T follicular helper cell (primary cell): Measurements from ENCODE around the gene PAX5.
A peak's percentile ranks its signal among the peaks of the same experiment; 100 is the strongest.

Experiments used
- DNase-seq: peaks from one replicate; pipeline ENCODE4 v3.0.0-alpha.2; 2020; ENCODE audit warnings: low read depth

PAX5 gene

DNA sequence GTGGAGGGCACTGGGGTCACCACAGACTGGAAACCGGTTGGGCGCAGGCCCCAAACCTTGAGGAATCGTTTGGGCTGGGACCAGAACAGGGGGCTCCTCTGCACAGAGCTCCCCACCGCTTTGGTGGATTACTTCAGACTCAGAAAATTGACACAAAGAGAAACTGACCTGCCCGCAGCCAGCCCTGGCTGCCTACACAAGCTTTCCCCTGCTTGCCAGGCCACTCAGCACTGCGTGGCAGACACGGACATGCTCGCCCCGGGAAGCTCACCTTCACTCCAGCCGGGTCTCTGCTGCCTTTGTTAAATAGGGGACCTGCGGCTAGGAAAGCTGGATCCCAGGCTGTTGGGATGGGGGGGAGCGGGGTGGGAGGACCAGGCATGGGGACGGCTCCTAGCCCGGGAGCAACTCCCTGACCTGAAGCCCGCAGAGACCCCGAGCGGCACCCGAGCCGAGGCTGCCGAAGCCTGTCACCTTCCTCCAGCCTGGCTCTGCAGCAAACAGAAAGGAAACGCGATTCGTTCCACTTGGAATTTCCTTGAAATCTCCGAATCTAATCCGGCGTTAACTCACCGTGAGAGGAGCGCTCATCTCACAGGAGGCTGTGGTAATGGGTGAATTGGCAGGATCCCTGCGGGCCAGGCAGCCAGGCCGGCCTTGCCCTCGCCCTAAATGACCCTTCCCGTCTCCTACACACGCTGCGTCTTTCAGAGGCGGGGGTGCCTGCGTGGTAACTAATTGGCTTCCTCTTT lies 8.8 kb downstream of the PAX5 start:
- no peak for DNase-seq

DNA sequence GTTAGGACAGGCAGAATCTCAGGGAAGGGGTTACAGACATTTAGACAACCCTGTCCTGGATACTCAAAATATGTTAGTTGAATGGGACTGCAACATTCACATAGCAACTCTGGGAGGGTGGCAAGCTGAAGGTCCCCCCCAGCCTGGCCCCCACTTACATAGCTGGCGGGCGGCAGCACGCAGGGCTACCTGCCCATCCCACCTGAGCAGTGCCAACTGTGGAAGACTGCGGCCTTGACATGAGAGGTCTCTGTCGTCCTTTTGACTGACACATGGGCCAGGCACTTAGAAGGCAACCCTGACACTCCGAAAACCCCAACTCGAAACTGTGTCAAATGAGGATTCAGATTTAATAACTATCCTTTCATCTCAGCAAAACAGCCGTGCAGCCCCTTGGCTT lies 16.5 kb downstream of the PAX5 start:
- DNase-seq = no peak

DNA sequence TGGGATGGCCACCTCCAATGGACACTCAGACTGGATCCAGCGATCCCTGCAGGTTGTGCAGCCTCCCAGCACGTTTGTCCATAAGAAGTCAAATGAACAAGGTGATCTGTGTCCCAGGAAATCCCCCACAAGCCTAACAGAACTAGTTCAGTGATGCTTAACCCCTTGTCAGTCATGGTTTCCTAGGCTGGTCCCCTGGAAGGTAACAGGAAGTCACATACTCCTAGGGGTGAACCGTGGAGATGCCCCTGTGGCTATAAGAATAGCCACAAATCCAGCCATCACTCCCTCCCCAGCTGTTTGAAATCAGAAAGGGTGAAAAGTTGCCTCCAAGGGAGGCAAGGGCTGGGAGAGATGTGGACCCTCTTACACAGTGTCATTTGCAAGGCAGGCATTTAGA lies 22.5 kb downstream of the PAX5 start:
- no peak for DNase-seq

DNA sequence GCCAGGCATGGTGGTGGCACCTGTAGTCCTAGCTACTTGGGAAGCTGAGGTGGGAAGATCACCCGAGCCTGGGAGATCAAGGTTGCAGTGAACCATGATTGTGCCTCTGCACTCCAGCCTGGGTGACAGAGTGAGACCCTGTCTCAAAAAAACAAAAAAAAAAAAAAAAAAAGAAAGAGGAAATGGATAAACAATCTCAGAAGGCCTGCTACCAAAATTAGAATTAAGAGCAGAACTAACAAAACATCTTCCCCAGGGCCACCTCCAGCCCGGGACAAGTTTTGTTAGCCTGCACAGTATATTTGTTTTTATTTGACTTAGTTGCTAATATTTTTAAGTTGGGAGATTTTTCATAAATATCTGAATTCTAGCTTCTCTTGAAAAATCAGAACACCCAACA lies 23.1 kb downstream of the PAX5 start:
- DNase-seq = no peak

DNA sequence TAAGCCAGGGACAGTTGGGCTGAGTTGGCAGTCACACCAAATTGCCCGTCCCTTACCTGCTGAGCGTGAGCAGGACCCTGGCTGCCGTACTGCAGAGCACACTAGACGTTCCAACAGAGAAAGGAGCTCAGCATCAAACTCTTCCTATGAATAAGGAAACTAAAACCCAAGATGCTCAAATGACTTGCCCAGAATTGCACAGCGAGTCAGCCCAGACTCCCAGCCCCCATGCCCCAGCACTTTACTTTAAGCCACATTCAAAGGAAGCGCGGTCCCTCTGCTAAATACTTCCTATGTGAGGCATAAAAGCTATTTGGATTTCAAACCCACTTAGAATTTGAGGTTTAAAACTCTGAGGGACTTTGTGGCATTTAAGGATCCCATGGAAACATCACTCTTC lies 23.9 kb downstream of the PAX5 start:
- DNase-seq = no peak

DNA sequence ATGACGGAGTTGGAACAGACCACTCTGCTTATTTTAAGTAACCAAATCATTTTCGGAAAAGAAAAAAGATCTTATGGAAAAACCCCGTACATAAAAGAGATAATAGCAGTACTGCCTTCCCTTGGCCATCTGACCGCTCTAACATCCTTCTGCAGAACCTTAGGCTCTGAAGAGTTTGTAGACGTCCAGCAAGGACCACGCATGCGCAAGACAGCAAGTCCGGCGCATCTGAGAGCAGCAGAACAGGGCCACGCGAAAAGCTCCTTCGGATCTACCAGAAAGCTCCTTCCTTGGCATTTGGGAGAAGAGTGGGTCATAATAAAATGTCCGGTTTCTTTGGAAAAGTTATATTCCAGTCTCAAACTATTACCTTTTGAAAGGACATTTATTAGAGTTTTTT lies 26.8 kb downstream of the PAX5 start:
- no peak for DNase-seq

DNA sequence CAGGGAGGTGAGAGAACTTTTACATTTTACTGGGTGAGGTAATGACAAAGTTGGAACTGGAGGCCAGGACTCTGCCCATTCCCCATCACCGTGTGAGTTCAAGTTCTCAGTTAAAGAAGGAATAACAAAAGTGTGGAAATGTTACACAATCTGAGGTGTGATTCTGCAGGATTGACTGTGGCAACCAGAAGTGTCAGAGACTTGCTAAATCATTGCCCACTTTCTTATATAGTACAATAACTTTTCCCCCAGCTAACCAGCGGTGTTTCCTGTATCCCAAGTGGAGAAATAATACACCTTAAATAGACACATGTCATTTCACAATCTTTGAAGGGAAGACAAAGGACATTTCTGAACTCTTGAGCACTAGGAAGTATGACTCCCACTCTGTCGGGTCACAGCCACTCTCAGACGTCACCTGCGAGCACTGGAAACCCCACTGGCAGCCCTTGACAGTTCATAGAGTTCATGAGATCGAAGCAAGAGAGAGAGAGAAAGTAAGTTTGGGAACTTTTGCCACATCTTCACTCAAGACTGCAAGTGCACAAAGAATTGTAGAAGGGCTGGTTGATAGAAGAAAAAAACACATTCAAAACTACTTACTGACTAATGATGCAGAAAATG lies 28.4 kb downstream of the PAX5 start:
- DNase-seq = no peak

DNA sequence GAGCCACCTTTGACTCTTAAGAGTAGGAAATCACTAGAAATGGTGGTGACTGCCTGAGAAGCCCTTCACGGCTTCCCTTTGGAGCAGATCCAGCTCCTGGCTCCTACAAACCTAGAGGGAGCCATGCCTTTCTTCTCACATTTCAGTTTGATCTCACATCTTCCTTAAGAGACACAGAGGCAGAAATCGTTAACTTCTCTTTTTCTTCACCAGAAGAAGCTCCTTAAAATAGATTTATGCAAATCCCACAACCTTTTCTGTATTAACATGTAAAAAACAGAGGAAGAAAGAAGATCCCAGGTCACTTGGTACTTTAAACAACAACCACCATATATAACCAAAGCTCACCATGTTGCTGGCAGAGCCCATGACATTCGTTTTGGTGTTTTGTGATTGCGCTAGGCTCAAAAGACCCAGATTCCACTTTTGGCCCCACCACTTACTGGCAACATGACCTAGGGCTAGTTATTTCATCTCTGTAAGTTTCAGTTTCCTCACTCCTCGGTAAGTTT lies 29.6 kb downstream of the PAX5 start:
- DNase-seq = no peak

DNA sequence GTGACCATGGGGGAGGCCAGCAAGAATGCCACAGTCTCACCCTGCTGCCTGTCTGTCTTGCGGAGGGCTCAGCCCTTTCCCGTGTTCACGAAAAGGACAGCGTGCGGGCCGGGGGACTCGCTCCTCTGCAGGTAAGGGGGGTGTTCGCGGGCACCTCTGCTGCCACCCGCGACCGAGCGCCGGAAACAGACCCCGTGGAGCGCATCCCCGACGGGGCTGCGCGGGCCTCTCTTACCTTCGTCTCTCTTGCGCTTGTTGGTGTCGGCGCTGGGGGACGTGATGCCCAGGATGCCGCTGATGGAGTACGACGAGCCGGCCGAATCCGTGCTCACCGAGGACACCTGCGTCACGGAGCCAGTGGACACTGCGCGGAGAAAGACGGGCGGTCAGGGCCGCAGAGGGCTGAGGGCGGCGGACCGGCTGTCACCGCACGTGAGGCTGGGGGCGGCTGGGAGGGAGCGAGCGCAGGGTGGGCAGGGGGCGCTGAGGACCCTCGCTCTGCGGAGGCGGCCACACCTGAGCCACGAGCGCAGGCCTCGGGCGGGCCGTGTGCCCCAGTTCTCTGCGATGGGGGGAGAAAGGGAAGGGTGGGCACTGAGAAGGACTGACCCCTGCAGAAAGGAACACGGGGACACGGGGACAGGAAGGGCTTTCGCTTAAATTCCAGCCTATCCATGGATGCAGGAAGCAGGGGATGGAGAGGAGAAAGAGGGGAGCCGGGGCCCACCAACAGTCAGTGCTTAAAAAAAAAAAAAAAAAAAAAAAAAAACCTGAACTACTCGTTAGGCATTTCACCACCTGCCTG lies 31.5 kb downstream of the PAX5 start:
- no peak for DNase-seq

DNA sequence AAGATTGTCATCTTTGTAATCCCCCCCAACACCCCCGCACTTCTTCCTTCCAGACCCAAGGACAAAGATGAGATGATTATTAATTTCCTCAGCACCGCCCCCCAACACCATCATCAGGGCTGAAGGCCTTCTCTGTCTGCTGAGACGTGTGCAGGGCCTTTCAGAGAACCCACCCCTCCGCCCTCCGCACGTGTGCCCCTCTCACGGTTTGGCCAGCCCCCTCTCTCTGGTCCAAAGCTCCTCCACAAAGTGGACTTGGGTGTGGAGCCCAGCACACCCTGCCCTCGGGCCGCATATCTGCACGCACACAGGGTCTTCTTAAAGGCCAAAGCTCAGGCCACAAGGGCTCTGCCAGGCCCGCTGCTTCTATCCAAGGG lies 32.0 kb downstream of the PAX5 start:
- DNase-seq = no peak

DNA sequence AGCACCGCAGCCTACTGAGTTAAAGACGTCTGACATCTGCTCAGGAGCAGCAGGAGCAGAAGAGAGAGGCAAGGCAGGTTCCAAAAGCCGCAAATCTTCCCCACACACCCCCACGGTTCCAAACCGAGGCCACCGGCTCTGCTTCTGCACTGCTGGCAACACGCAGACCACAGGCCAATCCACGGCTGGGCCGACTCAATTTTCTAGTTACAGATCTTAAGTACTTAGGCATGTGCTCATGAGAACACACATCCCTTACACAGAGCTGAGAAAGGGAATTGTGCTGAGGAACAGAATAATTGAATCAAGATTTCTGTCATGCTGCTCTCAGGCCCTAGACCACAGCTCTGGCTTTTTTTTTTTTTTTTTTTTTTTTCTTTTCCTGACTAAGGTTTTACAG lies 32.6 kb downstream of the PAX5 start:
- no peak for DNase-seq

DNA sequence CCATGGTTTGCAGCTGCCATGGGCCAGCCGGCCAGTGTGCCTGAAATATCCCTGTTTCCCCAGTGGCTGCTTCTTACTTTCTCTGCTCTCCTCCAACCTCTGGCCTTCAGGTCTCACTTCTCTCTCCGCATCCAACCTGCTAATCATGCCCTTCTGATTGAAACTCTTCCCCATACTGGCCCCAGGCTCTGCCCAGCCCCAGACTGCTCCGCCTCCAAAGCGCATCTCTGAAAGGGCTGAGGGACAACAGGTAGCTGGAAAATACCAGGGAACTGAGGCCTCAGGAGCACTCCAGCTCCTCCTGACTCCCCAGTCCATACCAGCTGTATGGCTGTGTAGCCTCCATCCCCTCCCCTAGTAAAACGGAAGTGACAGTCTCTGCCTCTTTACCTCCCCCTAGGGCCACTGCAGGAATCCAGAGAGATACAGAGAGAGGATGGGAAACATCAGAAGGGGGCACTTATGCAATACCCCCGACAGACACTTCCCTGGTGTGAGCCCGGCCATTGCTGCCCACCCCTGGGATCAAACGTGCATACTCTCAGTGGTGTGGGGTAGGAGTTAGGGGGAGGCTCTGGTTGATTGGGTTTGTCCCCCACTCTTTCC lies 34.2 kb downstream of the PAX5 start:
- DNase-seq = no peak

DNA sequence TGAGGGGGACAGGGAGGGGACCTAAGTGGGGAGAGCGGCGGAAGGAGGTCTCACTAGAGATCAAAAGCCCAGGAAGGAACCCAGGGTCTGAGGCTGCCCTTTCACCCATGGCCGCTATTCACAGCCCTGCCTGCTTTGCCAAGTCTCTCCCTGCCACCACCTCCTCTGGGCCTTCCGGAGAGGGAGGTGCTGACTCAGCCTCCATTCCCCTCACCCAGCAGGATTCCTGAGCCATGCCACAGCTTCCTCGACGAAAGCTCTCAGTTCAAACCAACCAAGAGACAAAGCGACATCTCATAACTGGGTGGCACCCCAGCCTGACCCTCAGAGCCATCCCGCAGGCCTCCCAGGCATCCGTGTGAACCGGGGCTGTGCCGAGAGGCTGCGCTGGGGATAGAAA lies 36.7 kb downstream of the PAX5 start:
- no peak for DNase-seq

DNA sequence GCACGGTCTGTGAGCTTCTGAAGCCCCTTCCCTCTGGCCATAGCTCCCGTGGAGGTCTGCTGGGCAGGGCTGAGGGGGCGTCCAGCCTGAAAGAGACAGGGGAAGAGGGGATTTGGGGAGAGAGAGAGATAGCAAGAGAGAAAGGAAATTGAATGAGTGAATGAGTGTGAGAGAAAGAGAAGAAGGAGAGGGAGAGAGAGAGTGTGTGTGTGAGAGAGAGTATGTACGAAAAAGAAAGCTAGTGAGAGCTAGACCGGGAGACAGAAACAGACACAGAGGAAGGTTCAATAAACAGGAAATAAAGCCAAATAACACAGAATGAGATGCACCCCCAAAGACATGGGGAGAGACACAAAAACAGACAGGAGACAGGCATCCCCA lies 37.4 kb downstream of the PAX5 start:
- DNase-seq = no peak

DNA sequence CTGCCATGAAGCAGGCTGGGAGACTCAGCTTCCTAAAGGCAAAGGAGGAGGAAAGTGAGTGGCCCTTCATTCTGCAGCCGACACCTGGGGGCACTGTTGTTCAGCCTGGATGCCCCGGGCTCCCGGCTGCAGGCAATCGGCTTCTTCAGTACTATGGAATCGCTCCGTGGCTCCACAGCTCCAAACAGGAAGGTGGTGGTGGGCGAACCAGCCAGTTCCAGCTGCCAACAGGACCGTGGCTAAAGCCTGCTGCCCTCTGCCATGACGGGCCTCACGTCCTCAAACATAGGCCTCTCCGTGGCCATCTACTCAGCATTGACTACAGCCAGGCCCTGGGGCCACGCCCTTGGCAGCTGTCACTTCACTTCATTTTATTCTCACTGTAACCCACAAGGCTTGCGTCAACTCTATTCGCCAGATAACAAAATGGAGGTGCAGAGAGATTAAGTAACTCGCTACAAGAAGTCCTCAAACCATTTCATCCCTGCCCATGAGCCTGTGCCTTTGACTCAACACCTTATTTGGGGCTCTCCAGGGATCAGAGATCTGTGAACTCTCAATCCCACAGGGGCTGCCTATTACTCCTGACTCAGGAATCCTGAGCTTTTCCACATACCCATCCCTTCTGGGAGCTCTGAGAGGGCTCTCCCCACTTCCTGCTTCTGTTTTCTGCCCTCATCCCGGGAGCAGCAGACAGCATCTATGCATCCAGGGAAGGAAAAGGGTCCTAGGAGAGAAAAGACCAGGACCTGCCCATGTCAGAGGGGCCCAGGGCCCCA lies 38.0 kb downstream of the PAX5 start:
- DNase-seq = peak; percentile 40

DNA sequence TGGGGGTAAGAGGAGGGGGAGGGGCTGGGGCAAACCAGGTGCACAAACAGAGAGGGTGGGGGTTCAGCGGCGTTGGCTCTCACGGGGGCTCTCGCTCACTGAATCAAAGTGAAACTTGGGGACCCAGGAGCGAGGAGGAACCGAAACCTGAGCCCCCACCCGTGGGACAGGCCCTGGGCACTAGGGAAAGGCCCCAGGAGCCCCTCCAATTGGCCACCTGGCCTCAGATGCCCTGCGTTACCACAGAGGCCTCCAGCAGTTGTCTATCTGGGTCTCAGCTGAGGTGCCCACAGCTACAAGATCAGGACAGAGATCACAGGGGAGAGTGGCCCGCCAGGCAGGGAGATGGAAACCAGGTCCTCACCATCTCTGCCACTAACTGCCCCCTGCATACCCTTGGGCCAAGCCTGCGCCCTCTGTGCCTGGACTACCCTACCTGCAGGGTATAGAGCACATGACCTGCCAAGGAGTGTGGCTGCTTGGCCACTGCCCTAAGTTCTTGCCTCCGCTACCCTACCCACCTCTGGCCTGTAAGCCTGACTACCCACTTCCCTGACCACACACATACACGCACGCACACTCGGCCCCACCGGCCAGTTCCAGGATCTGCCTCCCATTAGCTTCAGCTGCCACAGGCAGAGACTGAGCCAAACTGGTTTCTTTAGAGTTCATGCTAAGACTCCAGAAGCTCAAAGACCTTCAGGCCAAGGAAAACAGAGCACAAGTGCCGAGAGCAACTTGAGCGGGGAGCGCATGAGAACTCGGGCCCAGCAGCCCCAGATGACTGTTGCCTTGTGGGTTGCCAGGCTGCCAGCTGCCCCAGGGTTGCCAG lies 39.9 kb downstream of the PAX5 start:
- no peak for DNase-seq

DNA sequence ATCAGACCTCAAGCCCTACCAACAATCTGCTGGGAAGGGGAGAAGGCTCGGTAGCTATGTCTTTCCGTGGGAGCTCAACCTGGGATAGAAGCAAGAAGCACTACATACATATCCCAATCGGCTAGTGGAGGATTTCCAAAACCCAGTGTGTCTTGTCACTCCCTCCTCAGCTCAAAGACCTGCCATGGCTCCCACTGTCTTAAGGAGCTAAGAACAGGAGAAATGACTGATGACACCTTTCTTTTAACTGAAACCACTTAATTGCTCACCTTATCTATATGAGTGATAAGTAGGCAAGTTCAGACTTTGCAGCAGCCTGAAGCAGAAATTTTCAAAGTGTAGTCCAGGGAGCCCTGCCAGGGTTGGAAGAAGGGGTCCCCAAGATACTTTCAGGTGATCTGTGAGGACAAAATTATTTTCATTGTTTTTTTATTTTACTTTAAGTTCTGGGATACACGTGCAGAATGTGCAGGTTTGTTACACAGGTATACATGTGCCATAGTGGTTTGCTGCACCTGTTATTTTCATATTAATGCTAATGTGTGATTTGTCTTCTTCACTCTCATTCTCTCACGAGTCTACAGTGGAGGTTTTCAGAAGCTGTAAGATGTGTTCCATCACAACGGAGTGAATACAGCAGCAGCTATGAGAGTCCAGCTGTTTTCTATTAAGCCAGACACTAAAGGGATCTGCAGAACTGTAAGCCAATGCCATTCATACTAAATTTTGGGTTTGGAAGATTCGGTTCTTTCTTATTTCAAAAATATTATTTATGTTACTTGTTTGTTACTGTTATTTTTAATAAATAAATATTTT lies 41.4 kb downstream of the PAX5 start:
- no peak for DNase-seq

DNA sequence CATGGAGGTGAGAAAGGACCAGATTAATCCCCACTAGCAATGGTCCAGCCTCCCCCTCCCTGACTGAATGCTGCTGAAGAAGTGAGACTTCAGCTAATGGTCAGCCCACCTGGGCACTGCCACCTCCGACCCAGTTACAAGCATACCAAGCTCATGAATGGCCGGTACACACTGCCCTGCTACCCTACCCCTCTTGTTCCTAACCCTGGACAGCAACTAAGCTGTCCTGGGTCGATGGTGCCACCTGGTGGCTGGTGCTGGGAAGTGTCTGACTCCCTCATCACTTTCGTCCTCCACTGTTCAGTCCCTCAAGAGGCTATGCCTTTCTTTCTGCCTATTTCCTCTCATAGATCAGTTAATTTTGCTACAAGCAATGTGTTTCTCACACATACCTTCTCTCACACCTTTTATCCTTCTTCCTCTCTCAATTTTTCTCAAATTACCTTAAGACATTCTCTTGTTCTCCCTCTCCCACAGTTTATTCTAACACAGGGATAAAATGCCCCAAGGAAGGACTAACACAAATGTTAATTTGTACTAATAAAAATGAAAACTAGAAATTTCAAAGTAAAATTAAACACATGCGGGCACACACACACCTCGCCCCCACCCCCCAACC lies 42.4 kb downstream of the PAX5 start:
- DNase-seq = no peak

DNA sequence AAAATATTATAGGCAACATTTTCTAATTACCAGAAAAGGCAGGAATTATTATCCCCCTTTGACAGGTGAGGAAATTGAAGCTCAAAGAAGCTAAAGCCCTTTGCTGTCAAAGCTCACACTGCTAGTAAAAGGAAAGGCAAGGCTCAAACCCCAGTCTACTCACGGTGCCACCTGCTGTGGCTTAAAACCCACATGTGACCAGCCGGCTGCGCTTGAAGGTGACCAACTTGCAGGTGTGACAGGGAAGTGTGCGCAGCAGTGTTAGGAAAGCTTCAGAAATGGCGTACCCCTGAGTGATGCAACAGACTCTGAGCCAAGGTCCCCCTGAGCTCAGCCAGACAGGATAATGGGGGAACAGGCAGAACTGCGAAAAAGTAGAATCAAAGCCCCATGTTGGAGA lies 45.2 kb downstream of the PAX5 start:
- DNase-seq = no peak

DNA sequence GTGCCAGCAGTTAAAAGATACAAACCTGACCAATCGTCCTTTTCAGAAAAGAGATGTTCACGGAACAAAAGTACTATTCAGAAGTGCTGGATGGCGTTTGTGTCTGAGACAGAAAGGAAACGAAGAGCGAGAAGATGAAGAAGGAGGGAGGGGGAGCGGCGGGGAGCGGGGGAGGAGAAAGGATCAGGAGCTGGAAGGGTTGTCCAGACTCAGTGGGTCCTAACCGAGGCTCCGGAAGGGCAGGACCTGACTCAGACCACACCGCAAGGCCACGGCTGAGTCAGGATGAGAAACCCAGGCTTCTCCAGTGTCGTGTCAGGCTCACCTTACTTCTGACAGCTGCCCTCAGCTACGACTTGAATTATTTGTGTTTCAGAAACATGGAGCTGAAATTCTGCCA lies 46.2 kb downstream of the PAX5 start:
- DNase-seq = no peak
